ENCODE results near the gene CHI3L1. TPM values are rescaled to one million over a fixed set of nuclear protein-coding genes. Genes with fewer than 3 reads are reported as not detected.

CHI3L1 gene
- total RNA-seq, 1 experiment from 2014 or later, result 0.42 TPM

DNA sequence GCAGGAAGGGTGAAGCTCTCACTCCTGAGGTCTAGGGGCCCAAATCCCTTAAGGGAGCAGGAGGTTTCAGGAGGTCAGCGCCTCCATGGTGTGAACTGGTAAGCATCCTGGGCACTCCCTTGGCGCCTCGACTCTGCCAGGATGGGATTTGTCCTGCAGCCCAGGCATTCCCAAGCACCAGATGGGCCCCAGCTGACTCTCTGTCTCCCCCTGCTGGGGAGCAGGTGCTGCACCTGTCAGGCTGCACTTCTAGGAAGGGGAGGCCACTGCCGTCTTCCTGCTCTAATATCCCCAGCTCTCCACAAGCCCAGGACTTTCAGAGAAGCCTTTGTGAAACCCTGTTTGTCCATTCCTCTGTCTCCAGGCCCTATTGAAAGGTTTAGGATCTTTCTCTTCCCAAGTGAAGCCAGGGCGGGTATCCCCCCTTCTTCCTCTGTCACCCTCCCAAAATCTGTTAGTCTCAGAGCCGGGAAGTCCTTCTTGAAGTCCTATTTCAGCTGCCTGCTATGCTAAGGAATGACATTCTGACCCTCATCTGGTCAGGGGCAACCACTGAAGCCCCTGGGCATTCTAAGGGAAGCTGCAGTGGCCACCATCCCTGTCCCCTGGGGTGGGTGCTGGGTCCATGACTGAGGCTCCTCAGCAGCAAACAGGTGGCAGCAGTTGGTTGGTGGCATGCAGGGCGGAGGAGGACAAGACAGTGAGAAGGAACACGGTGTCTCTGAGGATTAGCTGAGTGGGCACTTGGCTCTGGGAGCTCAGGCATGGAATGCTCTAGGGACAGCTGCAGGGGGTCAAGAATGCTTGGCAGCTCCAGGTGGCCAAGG, 14.1 kb downstream of the CHI3L1 start:
- H3K36me3 ChIP-seq (replicated peaks; ENCODE audit: control insufficient read depth, insufficient read depth, low read length), result no peaks in the 10 kb centered on the region
- H3K27me3 ChIP-seq (ENCODE audit: control insufficient read depth, insufficient read depth, low read length), result no peaks in the 10 kb centered on the region
- DNase-seq, result peak; percentile 95
- no peak overlapping the region for H3K4me3 ChIP-seq (ENCODE audit: insufficient read depth, low read depth, low read length)

GRCh38 chr1:203171341-203172183, 14.9 kb downstream of the CHI3L1 start:
- no peaks in the 10 kb centered on the region for H3K27me3 ChIP-seq (ENCODE audit: control insufficient read depth, insufficient read depth, low read length)
- H3K36me3 ChIP-seq (replicated peaks; ENCODE audit: control insufficient read depth, insufficient read depth, low read length), result no peaks in the 10 kb centered on the region
- no peak overlapping the region for H3K4me3 ChIP-seq (ENCODE audit: insufficient read depth, low read depth, low read length)
- peak; percentile 41 for DNase-seq

- no peaks in the 10 kb centered on the region for H3K27me3 ChIP-seq (ENCODE audit: control insufficient read depth, insufficient read depth, low read length)
- no peaks in the 10 kb centered on the region for H3K36me3 ChIP-seq (replicated peaks; ENCODE audit: control insufficient read depth, insufficient read depth, low read length)
- no peak overlapping the region for H3K4me3 ChIP-seq (ENCODE audit: insufficient read depth, low read depth, low read length)
- no peak for DNase-seq
Measured at GRCh38 chr1:203170625-203171330, 15.7 kb downstream of the CHI3L1 start.

DNA sequence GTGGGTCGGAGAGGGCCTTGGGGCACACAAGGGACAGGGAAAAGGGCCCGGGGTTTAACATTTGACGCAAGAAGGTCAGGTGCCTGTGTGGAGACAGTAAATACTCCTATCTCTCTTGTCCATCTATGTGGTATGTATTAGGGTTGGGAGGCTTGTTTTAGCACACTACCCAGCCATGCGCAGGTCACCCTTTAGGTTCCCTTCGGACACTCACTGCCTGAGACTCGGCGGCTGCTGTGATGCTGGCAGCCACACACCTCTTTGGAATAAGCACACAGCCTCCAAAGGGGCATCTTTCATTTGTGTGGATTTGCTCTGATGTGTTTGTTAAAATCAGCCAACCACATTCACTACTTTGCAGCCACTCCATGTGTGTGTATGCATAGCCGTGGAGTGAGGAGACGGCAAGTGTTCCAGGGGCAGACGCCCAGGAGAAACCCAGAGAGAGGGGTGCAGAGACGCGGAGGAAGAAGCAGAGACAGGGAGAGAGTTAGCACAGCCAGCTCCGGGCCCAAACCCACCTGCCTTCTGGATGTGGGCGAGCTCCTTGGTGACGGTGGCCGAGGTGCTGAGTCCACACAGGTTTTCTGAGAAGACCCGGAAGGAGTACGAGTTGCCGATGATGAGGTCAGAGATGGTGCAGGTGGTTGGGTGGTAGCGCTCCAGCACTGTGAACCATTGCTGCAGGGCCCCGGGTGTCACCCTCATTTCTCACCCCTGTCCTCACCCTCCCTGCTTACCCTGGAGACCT, 16.6 kb downstream of the CHI3L1 start:
- Histone ChIP-seq H3K36me3 (replicated peaks; ENCODE audit: control insufficient read depth, insufficient read depth, low read length) (no peaks in the 10 kb centered on the region), H3K27me3 (ENCODE audit: control insufficient read depth, insufficient read depth, low read length) (no peaks in the 10 kb centered on the region), H3K4me3 (ENCODE audit: insufficient read depth, low read depth, low read length) (no peak overlapping the region)
- DNase-seq, result no peak

DNA sequence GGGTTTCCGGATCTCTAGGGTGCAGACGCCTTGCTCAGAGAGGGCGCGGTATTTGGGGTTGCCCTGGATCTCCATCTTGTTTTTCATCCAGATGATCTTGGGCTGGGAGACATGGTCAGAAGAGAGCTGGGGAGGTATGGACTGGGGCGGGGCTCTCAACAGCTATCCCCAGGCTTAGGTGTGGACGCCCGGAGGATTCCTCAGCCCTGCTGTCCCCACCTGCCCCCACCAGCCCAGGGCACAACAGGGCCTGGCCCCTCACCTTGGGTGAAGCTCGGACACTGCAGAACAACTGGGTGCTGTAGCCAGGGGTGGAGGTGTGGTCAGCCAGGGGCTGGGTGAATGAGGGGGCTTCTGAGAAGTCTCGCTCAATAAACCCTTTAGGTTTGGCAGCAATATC, 17.5 kb downstream of the CHI3L1 start:
- DNase-seq, result no peak
- Histone ChIP-seq H3K36me3 (replicated peaks; ENCODE audit: control insufficient read depth, insufficient read depth, low read length) (no peaks in the 10 kb centered on the region), H3K4me3 (ENCODE audit: insufficient read depth, low read depth, low read length) (no peak overlapping the region), H3K27me3 (ENCODE audit: control insufficient read depth, insufficient read depth, low read length) (no peaks in the 10 kb centered on the region)

- H3K27me3 ChIP-seq (ENCODE audit: control insufficient read depth, insufficient read depth, low read length), result no peaks in the 10 kb centered on the region
- no peak for DNase-seq
- no peak overlapping the region for H3K4me3 ChIP-seq (ENCODE audit: insufficient read depth, low read depth, low read length)
- no peaks in the 10 kb centered on the region for H3K36me3 ChIP-seq (replicated peaks; ENCODE audit: control insufficient read depth, insufficient read depth, low read length)
Measured at GRCh38 chr1:203168256-203168786, 18.2 kb downstream of the CHI3L1 start.

- no peak overlapping the region for H3K4me3 ChIP-seq (ENCODE audit: insufficient read depth, low read depth, low read length)
- H3K36me3 ChIP-seq (replicated peaks; ENCODE audit: control insufficient read depth, insufficient read depth, low read length), result no peaks in the 10 kb centered on the region
- peak; percentile 46 for DNase-seq
- no peaks in the 10 kb centered on the region for H3K27me3 ChIP-seq (ENCODE audit: control insufficient read depth, insufficient read depth, low read length)
Measured at GRCh38 chr1:203167913-203168200, 18.6 kb downstream of the CHI3L1 start.

- Histone ChIP-seq H3K27me3 (ENCODE audit: control insufficient read depth, insufficient read depth, low read length) (no peaks in the 10 kb centered on the region), H3K4me3 (ENCODE audit: insufficient read depth, low read depth, low read length) (no peak overlapping the region), H3K36me3 (replicated peaks; ENCODE audit: control insufficient read depth, insufficient read depth, low read length) (no peaks in the 10 kb centered on the region)
- DNase-seq, result no peak
Measured at GRCh38 chr1:203167026-203167912, 19.2 kb downstream of the CHI3L1 start.

GRCh38 chr1:203166192-203166940, 20.1 kb downstream of the CHI3L1 start:
- DNase-seq, result peak; percentile 81
- H3K36me3 ChIP-seq (replicated peaks; ENCODE audit: control insufficient read depth, insufficient read depth, low read length), result no peaks in the 10 kb centered on the region
- H3K27me3 ChIP-seq (ENCODE audit: control insufficient read depth, insufficient read depth, low read length), result no peaks in the 10 kb centered on the region
- no peak overlapping the region for H3K4me3 ChIP-seq (ENCODE audit: insufficient read depth, low read depth, low read length)

DNA sequence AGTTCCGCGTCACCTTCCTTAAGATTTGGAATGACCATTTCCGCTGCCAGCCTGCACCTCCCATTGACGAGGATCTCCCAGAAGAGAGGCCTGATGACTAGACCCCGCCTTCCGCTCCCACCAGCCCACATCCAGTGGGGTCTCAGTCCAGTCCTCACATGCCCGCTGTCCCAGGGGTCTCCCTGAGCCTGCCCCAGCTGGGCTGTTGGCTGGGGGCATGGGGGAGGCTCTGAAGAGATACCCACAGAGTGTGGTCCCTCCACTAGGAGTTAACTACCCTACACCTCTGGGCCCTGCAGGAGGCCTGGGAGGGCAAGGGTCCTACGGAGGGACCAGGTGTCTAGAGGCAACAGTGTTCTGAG, 20.7 kb downstream of the CHI3L1 start:
- Histone ChIP-seq H3K4me3 (ENCODE audit: insufficient read depth, low read depth, low read length) (no peak overlapping the region), H3K36me3 (replicated peaks; ENCODE audit: control insufficient read depth, insufficient read depth, low read length) (no peaks in the 10 kb centered on the region), H3K27me3 (ENCODE audit: control insufficient read depth, insufficient read depth, low read length) (no peaks in the 10 kb centered on the region)
- DNase-seq, result no peak

DNA sequence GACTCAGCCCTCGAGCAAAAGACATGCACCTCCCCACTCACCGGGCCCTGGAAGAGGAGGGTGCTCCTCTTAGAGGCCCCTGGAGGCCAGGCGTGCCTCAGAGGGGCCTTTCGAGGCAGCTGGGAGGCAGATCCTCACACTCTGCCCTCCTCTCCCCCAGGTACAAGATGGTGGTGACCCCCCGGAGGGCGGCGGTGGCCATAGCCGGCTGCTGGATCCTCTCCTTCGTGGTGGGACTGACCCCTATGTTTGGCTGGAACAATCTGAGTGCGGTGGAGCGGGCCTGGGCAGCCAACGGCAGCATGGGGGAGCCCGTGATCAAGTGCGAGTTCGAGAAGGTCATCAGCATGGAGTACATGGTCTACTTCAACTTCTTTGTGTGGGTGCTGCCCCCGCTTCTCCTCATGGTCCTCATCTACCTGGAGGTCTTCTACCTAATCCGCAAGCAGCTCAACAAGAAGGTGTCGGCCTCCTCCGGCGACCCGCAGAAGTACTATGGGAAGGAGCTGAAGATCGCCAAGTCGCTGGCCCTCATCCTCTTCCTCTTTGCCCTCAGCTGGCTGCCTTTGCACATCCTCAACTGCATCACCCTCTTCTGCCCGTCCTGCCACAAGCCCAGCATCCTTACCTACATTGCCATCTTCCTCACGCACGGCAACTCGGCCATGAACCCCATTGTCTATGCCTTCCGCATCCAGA, 21.3 kb downstream of the CHI3L1 start:
- DNase-seq, result no peak
- no peak overlapping the region for H3K4me3 ChIP-seq (ENCODE audit: insufficient read depth, low read depth, low read length)
- no peaks in the 10 kb centered on the region for H3K27me3 ChIP-seq (ENCODE audit: control insufficient read depth, insufficient read depth, low read length)
- H3K36me3 ChIP-seq (replicated peaks; ENCODE audit: control insufficient read depth, insufficient read depth, low read length), result no peaks in the 10 kb centered on the region

GRCh38 chr1:203163891-203164635, 22.4 kb downstream of the CHI3L1 start:
- no peaks in the 10 kb centered on the region for H3K36me3 ChIP-seq (replicated peaks; ENCODE audit: control insufficient read depth, insufficient read depth, low read length)
- DNase-seq, result no peak
- H3K4me3 ChIP-seq (ENCODE audit: insufficient read depth, low read depth, low read length), result no peak overlapping the region
- H3K27me3 ChIP-seq (ENCODE audit: control insufficient read depth, insufficient read depth, low read length), result no peaks in the 10 kb centered on the region

All from H7 (cell line).